ENCODE measurements around the gene RUFY1.

DNA sequence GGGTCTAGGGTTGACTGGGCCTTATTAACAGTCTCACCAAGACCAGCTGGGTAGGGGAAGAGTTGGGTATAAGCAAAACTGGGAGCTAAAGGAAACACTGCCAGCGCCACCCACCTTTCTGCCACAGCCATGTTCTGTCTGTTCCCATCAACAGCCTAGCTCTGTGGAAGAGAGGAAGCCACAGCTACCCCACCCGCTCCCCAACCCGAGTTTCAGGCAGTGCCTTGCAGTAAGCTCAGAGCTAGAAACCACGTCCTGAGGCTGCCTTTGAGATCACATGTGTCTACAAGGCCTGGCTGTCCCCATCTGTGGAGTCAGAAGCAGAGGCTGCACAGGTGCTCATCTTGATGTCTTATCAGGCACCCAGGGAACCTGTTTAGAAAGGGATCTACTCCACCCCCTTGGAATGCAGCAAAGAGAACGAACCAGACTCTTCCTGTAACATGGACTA, 57.8 kb downstream of the RUFY1 start:
- TF ChIP-seq POLR2A (IDR thresholded peaks at IDR 0.05; ENCODE audit: low read depth, low read length) (peak; percentile 58), RAD21 (IDR thresholded peaks at IDR 0.05; ENCODE audit: insufficient read depth, low read depth, low read length) (no peak), MYC (IDR thresholded peaks at IDR 0.05; ENCODE audit: insufficient read depth, insufficient read length, insufficient replicate concordance, low read length, severe bottlenecking) (no peak), CREM (IDR thresholded peaks at IDR 0.05; ENCODE audit: low read depth) (no peak), ZNF207 (IDR thresholded peaks at IDR 0.05; ENCODE audit: borderline replicate concordance) (no peak), USF2 (IDR thresholded peaks at IDR 0.05; ENCODE audit: borderline replicate concordance, low read depth, low read length) (no peak), RELA (IDR thresholded peaks at IDR 0.05; ENCODE audit: borderline replicate concordance, partially characterized antibody) (no peak), EP300 (IDR thresholded peaks at IDR 0.05; ENCODE audit: borderline replicate concordance in 1 of 2, control insufficient read depth in 1 of 2, low read depth in 2 of 2, low read length in 2 of 2) (no peak), ATF7 (IDR thresholded peaks at IDR 0.05; ENCODE audit: low read depth) (no peak)
- TF ChIP-seq, protein P1, sequence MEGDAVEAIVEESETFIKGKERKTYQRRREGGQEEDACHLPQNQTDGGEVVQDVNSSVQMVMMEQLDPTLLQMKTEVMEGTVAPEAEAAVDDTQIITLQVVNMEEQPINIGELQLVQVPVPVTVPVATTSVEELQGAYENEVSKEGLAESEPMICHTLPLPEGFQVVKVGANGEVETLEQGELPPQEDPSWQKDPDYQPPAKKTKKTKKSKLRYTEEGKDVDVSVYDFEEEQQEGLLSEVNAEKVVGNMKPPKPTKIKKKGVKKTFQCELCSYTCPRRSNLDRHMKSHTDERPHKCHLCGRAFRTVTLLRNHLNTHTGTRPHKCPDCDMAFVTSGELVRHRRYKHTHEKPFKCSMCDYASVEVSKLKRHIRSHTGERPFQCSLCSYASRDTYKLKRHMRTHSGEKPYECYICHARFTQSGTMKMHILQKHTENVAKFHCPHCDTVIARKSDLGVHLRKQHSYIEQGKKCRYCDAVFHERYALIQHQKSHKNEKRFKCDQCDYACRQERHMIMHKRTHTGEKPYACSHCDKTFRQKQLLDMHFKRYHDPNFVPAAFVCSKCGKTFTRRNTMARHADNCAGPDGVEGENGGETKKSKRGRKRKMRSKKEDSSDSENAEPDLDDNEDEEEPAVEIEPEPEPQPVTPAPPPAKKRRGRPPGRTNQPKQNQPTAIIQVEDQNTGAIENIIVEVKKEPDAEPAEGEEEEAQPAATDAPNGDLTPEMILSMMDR (IDR thresholded peaks at IDR 0.05 in 2 of 3, conservative IDR thresholded peaks at IDR 0.05 in 1 of 3; ENCODE audit: control insufficient read depth in 2 of 3, extremely low read depth in 1 of 3, insufficient read depth in 1 of 3, low read depth in 3 of 3, low read length in 3 of 3), result no peak
- TF ChIP-seq, protein P2, sequence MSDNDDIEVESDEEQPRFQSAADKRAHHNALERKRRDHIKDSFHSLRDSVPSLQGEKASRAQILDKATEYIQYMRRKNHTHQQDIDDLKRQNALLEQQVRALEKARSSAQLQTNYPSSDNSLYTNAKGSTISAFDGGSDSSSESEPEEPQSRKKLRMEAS (IDR thresholded peaks at IDR 0.05; ENCODE audit: low read depth, low read length), result no peak

Data from GM12878 (cell line).